ENCODE measurements around the gene RAET1E.

GRCh38 chr6:149877659-149878058, 20.3 kb downstream of the RAET1E start:
- TF ChIP-seq ZNF12 (CRISPR knock-in tag; IDR thresholded peaks at IDR 0.05) (no peak), CTCF (IDR thresholded peaks at IDR 0.05 in 2 of 3, conservative IDR thresholded peaks at IDR 0.05 in 1 of 3; ENCODE audit: insufficient read depth in 2 of 3, low read depth in 1 of 3, low read length in 3 of 3) (no peak), ZNF398 (CRISPR knock-in tag; IDR thresholded peaks at IDR 0.05) (no peak), ELF1 (tag; IDR thresholded peaks at IDR 0.05) (no peak), GABPA (tag; conservative IDR thresholded peaks at IDR 0.05; ENCODE audit: low read depth) (no peak), SP1 (CRISPR knock-in tag; IDR thresholded peaks at IDR 0.05) (no peak), POLR2A (conservative IDR thresholded peaks at IDR 0.05) (no peak), MEF2A (IDR thresholded peaks at IDR 0.05; ENCODE audit: control insufficient read depth, low read depth, low read length) (no peak)

Data from K562 (cell line).